Esophagus (tissue), 2 donors: ENCODE measurements around the gene SGCE. TPM values are rescaled to one million over a fixed set of nuclear protein-coding genes. Genes with fewer than 3 reads are reported as not detected.

Source experiments
- H3K27ac ChIP-seq, 2 donors: one replicate each; pipeline ENCODE4 v1.5.1; 2013; ENCODE audit warnings: low read depth in 2 of 2, mild to moderate bottlenecking in 2 of 2, inconsistent platforms in 1 of 2, low read length in 1 of 2, moderate library complexity in 1 of 2
- H3K27me3 ChIP-seq, 2 donors: one replicate each; pipeline ENCODE4 v1.6.1; 2013; ENCODE audit warnings: low read length in 2 of 2, control low read depth in 1 of 2, mild to moderate bottlenecking in 1 of 2; ENCODE audit not compliant: insufficient read depth in 2 of 2, control insufficient read depth in 1 of 2
- H3K36me3 ChIP-seq, 2 donors: one replicate each; pipeline ENCODE4 v1.6.1; 2013; ENCODE audit warnings: low read length in 1 of 2; ENCODE audit not compliant: control insufficient read depth in 2 of 2, insufficient read depth in 2 of 2
- H3K4me1 ChIP-seq, 2 donors: one replicate each; pipeline ENCODE4 v1.6.1; 2013; ENCODE audit warnings: low read length in 1 of 2; ENCODE audit not compliant: control insufficient read depth in 2 of 2, insufficient read depth in 2 of 2
- H3K4me3 ChIP-seq, 2 donors: one replicate each; pipeline ENCODE4 v1.5.1; 2013; ENCODE audit warnings: low read length in 2 of 2, mild to moderate bottlenecking in 2 of 2, low read depth in 1 of 2, moderate library complexity in 1 of 2
- H3K9me3 ChIP-seq, 2 donors: one replicate each; pipeline ENCODE4 v1.6.1; 2013; ENCODE audit warnings: mild to moderate bottlenecking in 2 of 2, low read depth in 1 of 2, low read length in 1 of 2, moderate library complexity in 1 of 2; ENCODE audit not compliant: control insufficient read depth in 2 of 2, insufficient read depth in 1 of 2
- WGBS, 2 donors: extraction: QIAGEN DNeasy Blood & Tissue Kit; methylation state at CpG; one replicate each; pipeline ENCODE4 v1.1.7; 2013; 5-methylcytosine and 5-hydroxymethylcytosine counted together
- polyA plus RNA-seq, 2 donors: library from polyadenylated mRNA; stranded (reverse); fragments of 200-250 nt; gene quantifications; one replicate each; pipeline ENCODE4 v1.2.3, GENCODE V29; 2013
- donor health status: healthy with polysubstance abuse.
- donor health status: Bipolar disorder and iron deficiency.

The SGCE gene
- polyA plus RNA-seq, 2 donors, result 2.2 to 6.7 TPM

- H3K9me3 ChIP-seq, result no peaks in the 10 kb centered on the region
- no peak overlapping the region for H3K4me3 ChIP-seq
- H3K4me1 ChIP-seq, result no peaks in the 10 kb centered on the region
- 65 to 71% methylated on average over 1 of the region's 1 CpG for WGBS, 2 donors
- H3K36me3 ChIP-seq, result no peaks in the 10 kb centered on the region
- no peaks in the 10 kb centered on the region for H3K27me3 ChIP-seq
- H3K27ac ChIP-seq, result no peak overlapping the region
Observed at GRCh38 chr7:94662548-94662947, 6.6 kb upstream of the SGCE start.

GRCh38 chr7:94660006-94660405, 4.1 kb upstream of the SGCE start:
- H3K27me3 ChIP-seq, result peaks cover under 1 to 2% of the 10 kb centered on the region in 2 donors
- H3K9me3 ChIP-seq, result peaks cover 3 to 5% of the 10 kb centered on the region in 2 donors
- no peaks in the 10 kb centered on the region for H3K36me3 ChIP-seq
- H3K27ac ChIP-seq, result no peak overlapping the region
- peaks cover 0 to 3% of the 10 kb centered on the region in 2 donors for H3K4me1 ChIP-seq
- H3K4me3 ChIP-seq, result no peak overlapping the region

DNA sequence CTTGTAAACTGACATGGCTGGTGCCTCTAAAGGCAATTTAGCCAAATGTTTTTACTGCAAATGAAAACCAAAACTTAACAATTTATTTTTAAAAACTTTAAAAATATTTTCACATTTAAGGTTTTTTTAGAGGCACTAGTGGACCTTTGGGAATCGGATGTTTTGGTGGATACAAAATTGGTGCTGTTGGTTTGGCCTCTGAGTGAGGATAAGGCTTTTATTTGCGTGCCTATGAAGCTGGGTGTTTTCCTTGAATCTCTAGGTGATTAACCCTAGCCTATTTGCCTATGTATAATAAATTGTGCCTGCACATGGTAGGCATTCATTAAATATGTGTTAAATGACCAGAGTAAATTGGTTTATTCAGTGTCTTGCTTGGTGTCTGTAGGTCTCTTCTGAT, 2.9 kb upstream of the SGCE start:
- no peak overlapping the region for H3K27ac ChIP-seq
- peaks cover 0 to 3% of the 10 kb centered on the region in 2 donors for H3K4me1 ChIP-seq
- peaks cover 3 to 5% of the 10 kb centered on the region in 2 donors for H3K9me3 ChIP-seq
- no peaks in the 10 kb centered on the region for H3K36me3 ChIP-seq
- no peak overlapping the region for H3K4me3 ChIP-seq
- H3K27me3 ChIP-seq, result peaks cover 3 to 5% of the 10 kb centered on the region in 2 donors
- WGBS, 2 donors, result 58 to 68% methylated on average over 2 of the region's 2 CpGs

DNA sequence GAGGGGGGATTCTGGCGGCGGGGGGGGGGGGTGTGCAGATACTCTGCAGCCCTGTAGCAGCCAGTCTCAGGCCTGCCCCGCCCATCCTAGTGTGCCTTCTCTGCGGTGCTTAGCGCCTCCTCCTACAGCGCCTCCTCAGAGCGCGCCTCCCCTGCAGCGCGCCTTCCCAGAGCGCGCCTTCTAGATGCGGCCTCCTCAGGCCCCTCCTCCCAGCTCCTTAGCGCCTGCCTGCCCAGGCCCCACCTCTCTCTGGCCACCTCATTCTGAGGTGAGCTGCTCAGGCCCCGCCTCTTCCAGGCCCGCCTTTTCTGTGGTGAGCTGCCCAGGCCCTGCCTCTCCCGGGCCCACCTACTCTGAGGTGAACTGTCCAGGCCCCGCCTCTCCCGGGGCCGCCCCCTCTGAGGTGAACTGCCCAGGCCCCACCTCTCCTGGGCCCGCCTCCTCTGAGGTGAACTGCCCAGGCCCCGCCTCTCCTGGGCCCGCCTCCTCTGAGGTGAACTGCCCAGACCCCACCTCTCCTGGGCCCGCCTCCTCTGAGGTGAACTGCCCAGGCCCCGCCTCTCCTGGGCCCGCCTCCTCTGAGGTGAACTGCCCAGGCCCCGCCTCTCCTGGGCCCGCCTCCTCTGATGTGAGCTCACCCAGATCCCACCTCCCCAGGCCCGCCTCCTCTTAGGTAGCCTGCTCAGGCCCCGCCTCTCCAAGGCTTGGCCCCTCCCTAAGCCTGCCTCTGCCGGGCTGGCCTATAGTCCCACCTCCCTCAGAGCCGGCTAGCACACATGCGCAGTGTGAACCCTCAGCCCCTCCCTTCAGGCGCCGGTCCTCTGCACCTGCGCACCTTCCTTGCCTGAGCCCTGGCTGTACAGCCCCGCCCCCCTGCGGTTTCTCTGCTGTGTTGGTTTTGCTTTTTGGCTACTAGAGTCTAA, 2.1 kb upstream of the SGCE start:
- Histone ChIP-seq H3K4me3 (peak overlapping the region in 1 of 2 donors; percentile 21), H3K27me3 (peaks cover 3 to 5% of the 10 kb centered on the region in 2 donors), H3K4me1 (peaks cover 0 to 3% of the 10 kb centered on the region in 2 donors), H3K27ac (peak overlapping the region in 1 of 2 donors; percentile 24), H3K9me3 (peaks cover 3 to 5% of the 10 kb centered on the region in 2 donors), H3K36me3 (no peaks in the 10 kb centered on the region)
- 48 to 50% methylated on average over 28 to 38 of the region's 38 CpGs for WGBS, 2 donors

- peaks cover 0 to 3% of the 10 kb centered on the region in 2 donors for H3K4me1 ChIP-seq
- H3K36me3 ChIP-seq, result no peaks in the 10 kb centered on the region
- H3K4me3 ChIP-seq, result peak overlapping the region; percentile 21 to 25
- H3K9me3 ChIP-seq, result peaks cover 3 to 5% of the 10 kb centered on the region in 2 donors
- WGBS, 2 donors, result 47 to 53% methylated on average over 36 of the region's 36 CpGs
- H3K27me3 ChIP-seq, result peaks cover 3 to 5% of the 10 kb centered on the region in 2 donors
- no peak overlapping the region for H3K27ac ChIP-seq
Observed at GRCh38 chr7:94656925-94657731, 1.2 kb upstream of the SGCE start.

- Histone ChIP-seq H3K9me3 (peaks cover 3 to 5% of the 10 kb centered on the region in 2 donors), H3K27ac (no peak overlapping the region), H3K36me3 (no peaks in the 10 kb centered on the region), H3K4me1 (peaks cover 0 to 3% of the 10 kb centered on the region in 2 donors), H3K4me3 (peak overlapping the region; percentile 21 to 32), H3K27me3 (peaks cover 3 to 5% of the 10 kb centered on the region in 2 donors)
- 49 to 51% methylated on average over 10 of the region's 10 CpGs for WGBS, 2 donors
Observed at GRCh38 chr7:94656658-94656924, 658 bp upstream of the SGCE start.

DNA sequence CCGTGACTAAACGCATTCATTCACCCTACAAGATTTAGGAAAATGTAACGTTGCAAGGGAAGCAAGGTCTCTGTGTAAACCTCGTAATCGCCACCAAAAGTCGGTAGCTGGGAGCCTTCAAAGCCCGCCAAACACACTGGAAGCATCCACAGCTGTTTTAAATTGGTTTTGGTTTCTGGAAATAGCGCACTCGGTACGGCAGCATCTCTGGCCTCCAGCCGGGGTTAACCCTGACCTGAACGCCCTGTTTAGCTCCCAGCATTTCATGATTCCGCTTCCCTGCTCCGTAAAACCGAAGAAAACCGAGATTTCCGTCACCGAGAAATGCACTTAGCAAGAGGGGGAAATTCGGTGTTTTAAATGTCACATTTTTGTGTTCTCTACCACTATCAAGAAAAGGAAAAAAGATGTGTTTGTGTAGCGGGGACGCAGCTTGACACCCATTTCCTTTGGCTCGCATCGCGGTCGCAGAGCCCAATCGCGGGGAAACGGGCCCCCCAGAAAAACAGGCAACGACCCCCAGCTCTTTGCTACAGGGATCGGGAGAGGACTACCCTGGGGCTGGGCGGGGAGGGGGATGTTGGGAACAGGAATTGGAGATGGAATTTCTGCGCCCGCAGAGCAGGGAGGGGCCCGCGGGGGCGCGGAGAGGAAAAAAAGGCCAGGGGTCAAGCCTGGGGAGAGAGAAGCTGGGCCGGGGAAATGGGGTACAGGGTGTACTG, 646 bp downstream of the SGCE start:
- H3K36me3 ChIP-seq, result no peaks in the 10 kb centered on the region
- peak overlapping the region in 1 of 2 donors; percentile 34 for H3K27ac ChIP-seq
- peak overlapping the region; percentile 30 to 43 for H3K4me3 ChIP-seq
- H3K9me3 ChIP-seq, result peaks cover 3 to 5% of the 10 kb centered on the region in 2 donors
- WGBS, 2 donors, result 4% methylated on average over 38 of the region's 38 CpGs
- H3K4me1 ChIP-seq, result peaks cover 0 to 3% of the 10 kb centered on the region in 2 donors
- peaks cover 3 to 5% of the 10 kb centered on the region in 2 donors for H3K27me3 ChIP-seq

DNA sequence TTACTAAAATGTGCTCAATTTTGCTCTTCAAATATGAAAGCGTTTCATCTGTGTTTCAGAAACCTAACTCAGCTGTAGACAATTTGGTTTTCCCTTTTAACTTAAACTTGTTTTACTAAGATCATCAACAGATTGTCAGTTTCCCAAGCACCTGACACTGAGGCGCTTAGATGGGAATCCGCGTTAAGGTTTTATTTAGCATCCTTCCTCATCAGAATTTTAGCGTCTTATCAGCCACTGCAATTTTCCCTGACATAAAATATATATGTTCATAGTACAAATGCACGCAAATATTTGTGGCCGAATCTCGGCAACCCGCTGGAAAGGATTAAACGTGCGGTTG, 1.2 kb downstream of the SGCE start:
- H3K9me3 ChIP-seq, result peaks cover 3 to 5% of the 10 kb centered on the region in 2 donors
- no peak overlapping the region for H3K27ac ChIP-seq
- H3K4me3 ChIP-seq, result peak overlapping the region in 1 of 2 donors; percentile 30
- peaks cover 3 to 5% of the 10 kb centered on the region in 2 donors for H3K27me3 ChIP-seq
- peaks cover 0 to 3% of the 10 kb centered on the region in 2 donors for H3K4me1 ChIP-seq
- 15 to 17% methylated on average over 11 of the region's 11 CpGs for WGBS, 2 donors
- no peaks in the 10 kb centered on the region for H3K36me3 ChIP-seq
